ENCODE data around the gene CCNC. TPM values are rescaled to one million over a fixed set of nuclear protein-coding genes. Genes with fewer than 3 reads are reported as not detected.
"Not testable (repeated sequence)": the region's sequence is repeated elsewhere in the genome, so short reads cannot be mapped to it uniquely, and the experiment has no call there.

Gene CCNC
- total RNA-seq, 1 donor from 2014 or later = 86.5 TPM

- DNase-seq (ENCODE audit: low read depth in 2 of 2) = peak in 1 of 2 donors; percentile 43
Observed at GRCh38 chr6:99603421-99604165, 35.1 kb upstream of the CCNC start.

GRCh38 chr6:99602520-99603420 is 34.3 kb upstream of the CCNC start:
- no peak for DNase-seq (ENCODE audit: low read depth in 2 of 2)

- DNase-seq (ENCODE audit: low read depth in 2 of 2) = not testable (repeated sequence)
Observed at GRCh38 chr6:99594696-99595095, 26.2 kb upstream of the CCNC start.

GRCh38 chr6:99592900-99593299 is 24.4 kb upstream of the CCNC start:
- no peak for DNase-seq (ENCODE audit: low read depth in 2 of 2)

GRCh38 chr6:99591673-99592364 is 23.4 kb upstream of the CCNC start:
- DNase-seq (ENCODE audit: low read depth in 2 of 2) = no peak

GRCh38 chr6:99590728-99591672 is 22.5 kb upstream of the CCNC start:
- no peak for DNase-seq (ENCODE audit: low read depth in 2 of 2)

GRCh38 chr6:99589907-99590493 is 21.5 kb upstream of the CCNC start:
- DNase-seq (ENCODE audit: low read depth in 2 of 2) = no peak

- DNase-seq (ENCODE audit: low read depth in 2 of 2) = no peak
Observed at GRCh38 chr6:99589290-99589672, 20.8 kb upstream of the CCNC start.

- peak in 1 of 2 donors; percentile 75 for DNase-seq (ENCODE audit: low read depth in 2 of 2)
Observed at GRCh38 chr6:99588618-99589289, 20.3 kb upstream of the CCNC start.

GRCh38 chr6:99587792-99588191 is 19.3 kb upstream of the CCNC start:
- no peak for DNase-seq (ENCODE audit: low read depth in 2 of 2)

GRCh38 chr6:99579781-99580180 is 11.3 kb upstream of the CCNC start:
- DNase-seq (ENCODE audit: low read depth in 2 of 2) = no peak

- no peak for DNase-seq (ENCODE audit: low read depth in 2 of 2)
Observed at GRCh38 chr6:99575544-99576227, 7.2 kb upstream of the CCNC start.

GRCh38 chr6:99573980-99574617 is 5.6 kb upstream of the CCNC start:
- DNase-seq (ENCODE audit: low read depth in 2 of 2) = no peak

- no peak for DNase-seq (ENCODE audit: low read depth in 2 of 2)
Observed at GRCh38 chr6:99563056-99563723, 5.3 kb downstream of the CCNC start.

- DNase-seq (ENCODE audit: low read depth in 2 of 2) = no peak
Observed at GRCh38 chr6:99560668-99561067, 7.8 kb downstream of the CCNC start.

- no peak for DNase-seq (ENCODE audit: low read depth in 2 of 2)
Observed at GRCh38 chr6:99559057-99559456, 9.4 kb downstream of the CCNC start.

GRCh38 chr6:99553888-99554287 is 14.6 kb downstream of the CCNC start:
- DNase-seq (ENCODE audit: low read depth in 2 of 2) = no peak

- DNase-seq (ENCODE audit: low read depth in 2 of 2) = no peak
Observed at GRCh38 chr6:99550046-99550748, 18.3 kb downstream of the CCNC start.
